ENCODE measurements around the gene WNK2.

WNK2 gene

GRCh38 chr9:93218671-93219420 is 34.9 kb downstream of the WNK2 start:
- DNase-seq (ENCODE audit: low spot score) = no peak

GRCh38 chr9:93219692-93220091 is 35.8 kb downstream of the WNK2 start:
- DNase-seq (ENCODE audit: low spot score) = no peak

GRCh38 chr9:93220627-93221026 is 36.7 kb downstream of the WNK2 start:
- no peak for DNase-seq (ENCODE audit: low spot score)

GRCh38 chr9:93221044-93221443 is 37.1 kb downstream of the WNK2 start:
- DNase-seq (ENCODE audit: low spot score) = no peak

GRCh38 chr9:93222890-93223259 is 38.9 kb downstream of the WNK2 start:
- no peak for DNase-seq (ENCODE audit: low spot score)

GRCh38 chr9:93223260-93224180 is 39.6 kb downstream of the WNK2 start:
- DNase-seq (ENCODE audit: low spot score) = no peak

- no peak for DNase-seq (ENCODE audit: low spot score)
Measured at GRCh38 chr9:93224591-93224990, 40.7 kb downstream of the WNK2 start.

GRCh38 chr9:93225417-93225816 is 41.5 kb downstream of the WNK2 start:
- DNase-seq (ENCODE audit: low spot score) = no peak

- DNase-seq (ENCODE audit: low spot score) = no peak
Measured at GRCh38 chr9:93225892-93226291, 42.0 kb downstream of the WNK2 start.

- DNase-seq (ENCODE audit: low spot score) = no peak
Measured at GRCh38 chr9:93226819-93227218, 42.9 kb downstream of the WNK2 start.

GRCh38 chr9:93228030-93228429 is 44.1 kb downstream of the WNK2 start:
- DNase-seq (ENCODE audit: low spot score) = no peak

- DNase-seq (ENCODE audit: low spot score) = no peak
Measured at GRCh38 chr9:93228453-93228852, 44.5 kb downstream of the WNK2 start.

- no peak for DNase-seq (ENCODE audit: low spot score)
Measured at GRCh38 chr9:93229636-93230035, 45.7 kb downstream of the WNK2 start.

- DNase-seq (ENCODE audit: low spot score) = no peak
Measured at GRCh38 chr9:93230185-93230584, 46.2 kb downstream of the WNK2 start.

GRCh38 chr9:93230601-93231000 is 46.7 kb downstream of the WNK2 start:
- no peak for DNase-seq (ENCODE audit: low spot score)

- no peak for DNase-seq (ENCODE audit: low spot score)
Measured at GRCh38 chr9:93231121-93231694, 47.3 kb downstream of the WNK2 start.

GRCh38 chr9:93231716-93232115 is 47.8 kb downstream of the WNK2 start:
- no peak for DNase-seq (ENCODE audit: low spot score)

GRCh38 chr9:93232388-93232960 is 48.5 kb downstream of the WNK2 start:
- no peak for DNase-seq (ENCODE audit: low spot score)

- no peak for DNase-seq (ENCODE audit: low spot score)
Measured at GRCh38 chr9:93233033-93233432, 49.1 kb downstream of the WNK2 start.

GRCh38 chr9:93234600-93234999 is 50.7 kb downstream of the WNK2 start:
- no peak for DNase-seq (ENCODE audit: low spot score)

- DNase-seq (ENCODE audit: low spot score) = no peak
Measured at GRCh38 chr9:93235300-93235960, 51.5 kb downstream of the WNK2 start.

Measured in ecto neural progenitor cell (in vitro differentiated cells).